Keratinocyte (primary cell): ENCODE measurements around the gene MAP4K2. TPM values are rescaled to one million over a fixed set of nuclear protein-coding genes. Genes with fewer than 3 reads are reported as not detected.
A peak's percentile ranks its signal among the peaks of the same experiment; 100 is the strongest.

ENCODE experiments used
- DNase-seq: peaks from one replicate; pipeline ENCODE4 v3.0.0-alpha.2; 2011; ENCODE audit warnings: low read depth, missing footprints, low spot score
- FAIRE-seq: peaks from 2 replicates; lab custom pipeline; 2011; peaks lifted over from hg19 to GRCh38; lab: Jason Lieb, UNC
- H2AFZ ChIP-seq: 2 replicates; pipeline ENCODE4 v1.6.0; 2012; ENCODE audit warnings: low read length, control low read depth, inconsistent platforms; ENCODE audit not compliant: control insufficient read depth
- H3K27ac ChIP-seq: 2 replicates; pipeline ENCODE4 v1.5.1; 2011; ENCODE audit warnings: low read length; ENCODE audit not compliant: control insufficient read depth, insufficient read depth
- H3K27me3 ChIP-seq: 3 replicates; pipeline ENCODE4 v1.6.0; 2011; ENCODE audit warnings: low read length; ENCODE audit not compliant: control insufficient read depth, insufficient read depth; ENCODE audit errors: extremely low read depth
- H3K36me3 ChIP-seq, 2 experiments: 2 replicates in 1 of 2; 3 replicates in 1 of 2; pipeline ENCODE4 v1.5.1; 2011; ENCODE audit warnings: low read length in 2 of 2, mild to moderate bottlenecking in 1 of 2; ENCODE audit not compliant: control insufficient read depth in 2 of 2, insufficient read depth in 2 of 2; ENCODE audit errors: extremely low read depth in 1 of 2
- H3K4me1 ChIP-seq: 3 replicates; pipeline ENCODE4 v1.5.1; 2011; ENCODE audit warnings: low read length; ENCODE audit not compliant: control insufficient read depth, insufficient read depth; ENCODE audit errors: extremely low read depth
- H3K4me2 ChIP-seq: 3 replicates; pipeline ENCODE4 v1.6.0; 2011; ENCODE audit warnings: low read depth, low read length; ENCODE audit not compliant: control insufficient read depth, insufficient read depth; ENCODE audit errors: extremely low read depth
- H3K4me3 ChIP-seq, 3 experiments: fragments of 200-600 bp in 1 of 3; sonication (generic) in 1 of 3; 2 replicates in 2 of 3; 3 replicates in 1 of 3; pipeline ENCODE4 v1.5.1; 2011 to 2016; ENCODE audit warnings: low read length in 3 of 3, mild to moderate bottlenecking in 3 of 3, control low read depth in 2 of 3, inconsistent platforms in 1 of 3, low read depth in 1 of 3, mixed read lengths in 1 of 3, mixed run types in 1 of 3, moderate library complexity in 1 of 3; ENCODE audit not compliant: control insufficient read depth in 2 of 3, insufficient read depth in 2 of 3; ENCODE audit errors: extremely low read depth in 1 of 3
- H3K79me2 ChIP-seq: 2 replicates; pipeline ENCODE4 v1.6.0; 2012; ENCODE audit warnings: low read length; ENCODE audit not compliant: control insufficient read depth, insufficient read depth
- H3K9ac ChIP-seq: 3 replicates; pipeline ENCODE4 v1.6.0; 2011; ENCODE audit warnings: low read length; ENCODE audit not compliant: control insufficient read depth, insufficient read depth; ENCODE audit errors: extremely low read depth
- H3K9me1 ChIP-seq: 3 replicates; pipeline ENCODE4 v1.6.0; 2011; ENCODE audit warnings: low read length; ENCODE audit not compliant: control insufficient read depth, insufficient read depth; ENCODE audit errors: extremely low read depth
- H3K9me3 ChIP-seq: 2 replicates; pipeline ENCODE4 v1.5.1; 2012; ENCODE audit warnings: low read depth, low read length; ENCODE audit not compliant: control insufficient read depth
- H4K20me1 ChIP-seq: 3 replicates; pipeline ENCODE4 v1.6.0; 2011; ENCODE audit warnings: low read length; ENCODE audit not compliant: control insufficient read depth, insufficient read depth; ENCODE audit errors: extremely low read depth
- CTCF ChIP-seq, 3 experiments: IDR thresholded peaks in 1 of 3; conservative IDR thresholded peaks in 1 of 3; optimal IDR thresholded peaks in 1 of 3; 2 replicates in 2 of 3; 3 replicates in 1 of 3; pipeline versions ENCODE3 to v1.5.1; 2011; ENCODE audit warnings: low read length in 3 of 3, mild to moderate bottlenecking in 3 of 3, moderate library complexity in 2 of 3, control low read depth in 1 of 3, inconsistent platforms in 1 of 3; ENCODE audit not compliant: insufficient read depth in 2 of 3; ENCODE audit errors: extremely low read depth in 1 of 3
- EZH2 ChIP-seq: IDR thresholded peaks from one replicate; pipeline ENCODE4 v1.6.1; 2012; ENCODE audit warnings: inconsistent platforms, mild to moderate bottlenecking, low read length, moderate library complexity
- dilution Hi-C: fragments of 300-500 bp; cut with MboI; formaldehyde crosslinking; loops from one replicate; pipeline ENCODE4 v1.7.0; 2020; ENCODE audit warnings: low sequenced_read_pairs; ENCODE audit not compliant: extremely low pct_ligation_motif_present
- polyA plus RNA-seq, 5 experiments: library from polyadenylated mRNA; depleted of rRNA in 3 of 5; stranded (reverse) in 3 of 5; stranded (forward) in 1 of 5; unstranded in 1 of 5; fragments of >200 nt; gene quantifications; 1 replicate in 1 of 5; 2 replicates in 3 of 5; 3 replicates in 1 of 5; pipeline versions ENCODE4 v1.2.1 to v1.2.3, GENCODE V29; 2011 to 2012; ENCODE audit warnings: missing spikeins in 2 of 5, low read depth in 1 of 5, low replicate concordance in 1 of 5

Gene MAP4K2
- polyA plus RNA-seq, 1 donor (not counting 4 experiments of a cell fraction or from before 2014, with no cell fraction given): 6.7 TPM

- Histone ChIP-seq H3K79me2 (peaks cover 13% of the 10 kb centered on the region), H3K27me3 (no peaks in the 10 kb centered on the region), H4K20me1 (no peaks in the 10 kb centered on the region), H2AFZ (peak overlapping the region; percentile 58), H3K4me2 (peak overlapping the region; percentile 99), H3K4me3 (peak overlapping the region in 2 of 3 experiments; percentile 38 to 85), H3K9me1 (no peaks in the 10 kb centered on the region), H3K4me1 (peaks cover 33% of the 10 kb centered on the region), H3K27ac (peak overlapping the region; percentile 93), H3K9ac (peak overlapping the region; percentile 82), H3K9me3 (no peaks in the 10 kb centered on the region), H3K36me3 (peaks cover 16 to 17% of the 10 kb centered on the region in 2 experiments)
- no peak for DNase-seq
- no peak for TF ChIP-seq CTCF (optimal IDR thresholded peaks at IDR 0.05 in 1 of 3, IDR thresholded peaks at IDR 0.05 in 1 of 3, conservative IDR thresholded peaks at IDR 0.05 in 1 of 3; ENCODE audit: extremely low read depth in 1 of 3, insufficient read depth in 2 of 3, low read length in 3 of 3)
- TF ChIP-seq EZH2: no peak
- dilution Hi-C loops: no loop called here
- no peak for FAIRE-seq
Measured at GRCh38 chr11:64842366-64842759, 39.3 kb upstream of the MAP4K2 start.

- Histone ChIP-seq H3K27me3 (no peaks in the 10 kb centered on the region), H3K9ac (peak overlapping the region; percentile 82), H3K4me2 (peak overlapping the region; percentile 99), H3K4me1 (peaks cover 28% of the 10 kb centered on the region), H3K4me3 (peak overlapping the region in 1 of 3 experiments; percentile 15), H2AFZ (no peak overlapping the region), H3K79me2 (peaks cover 13% of the 10 kb centered on the region), H3K27ac (peak overlapping the region; percentile 93), H3K9me1 (no peaks in the 10 kb centered on the region), H3K36me3 (peaks cover 16 to 17% of the 10 kb centered on the region in 2 experiments), H4K20me1 (no peaks in the 10 kb centered on the region), H3K9me3 (no peaks in the 10 kb centered on the region)
- dilution Hi-C loops: no loop called here
- FAIRE-seq: no peak
- no peak for DNase-seq
- TF ChIP-seq EZH2: no peak
- TF ChIP-seq CTCF (optimal IDR thresholded peaks at IDR 0.05 in 1 of 3, IDR thresholded peaks at IDR 0.05 in 1 of 3, conservative IDR thresholded peaks at IDR 0.05 in 1 of 3; ENCODE audit: extremely low read depth in 1 of 3, insufficient read depth in 2 of 3, low read length in 3 of 3): no peak
Measured at GRCh38 chr11:64841592-64842365, 38.8 kb upstream of the MAP4K2 start.
